ENCODE results near the gene ARL10. TPM values are rescaled to one million over a fixed set of nuclear protein-coding genes. Genes with fewer than 3 reads are reported as not detected.

Gene ARL10
- total RNA-seq, 3 donors from 2014 or later, result 2.1 to 12.2 (median 2.3) TPM

- Histone ChIP-seq H3K4me3 (no peak overlapping the region), H3K36me3 (ENCODE audit: low read depth) (no peaks in the 10 kb centered on the region), H3K9me3 (no peaks in the 10 kb centered on the region), H3K4me1 (ENCODE audit: low read depth) (peaks cover 14% of the 10 kb centered on the region)
- ATAC-seq (no peak), DNase-seq (peak in 1 of 3 donors; percentile 9)
- intact Hi-C loops (cut with DNase I, micrococcal nuclease), result no loop called here
- TF ChIP-seq CTCF (IDR thresholded peaks at IDR 0.05), result no peak
These were observed 26.7 kb downstream of the ARL10 start for GRCh38 chr5:176391999-176392398.

GRCh38 chr5:176392526-176392925 is 27.2 kb downstream of the ARL10 start:
- DNase-seq (peak in 2 of 3 donors; percentile 31 to 41), ATAC-seq (no peak)
- H3K36me3 ChIP-seq (ENCODE audit: low read depth), result no peaks in the 10 kb centered on the region
- peaks cover 9% of the 10 kb centered on the region for H3K4me1 ChIP-seq (ENCODE audit: low read depth)
- intact Hi-C loops (cut with DNase I, micrococcal nuclease), result no loop called here
- no peak for TF ChIP-seq CTCF (IDR thresholded peaks at IDR 0.05)
- H3K4me3 ChIP-seq, result no peak overlapping the region
- H3K9me3 ChIP-seq, result no peaks in the 10 kb centered on the region

GRCh38 chr5:176394096-176394495 is 28.8 kb downstream of the ARL10 start:
- intact Hi-C loops (cut with DNase I, micrococcal nuclease), result no loop called here
- Histone ChIP-seq H3K4me3 (no peak overlapping the region), H3K4me1 (ENCODE audit: low read depth) (peaks cover 5% of the 10 kb centered on the region), H3K36me3 (ENCODE audit: low read depth) (no peaks in the 10 kb centered on the region), H3K9me3 (no peaks in the 10 kb centered on the region)
- TF ChIP-seq CTCF (IDR thresholded peaks at IDR 0.05), result no peak
- ATAC-seq (no peak), DNase-seq (no peak)

GRCh38 chr5:176394881-176395675 is 29.8 kb downstream of the ARL10 start:
- TF ChIP-seq CTCF (IDR thresholded peaks at IDR 0.05), result no peak
- no peak for ATAC-seq
- H3K4me1 ChIP-seq (ENCODE audit: low read depth), result no peaks in the 10 kb centered on the region
- H3K36me3 ChIP-seq (ENCODE audit: low read depth), result no peaks in the 10 kb centered on the region
- intact Hi-C loops (cut with DNase I, micrococcal nuclease), result no loop called here
- no peak overlapping the region for H3K4me3 ChIP-seq
- DNase-seq, result no peak
- no peaks in the 10 kb centered on the region for H3K9me3 ChIP-seq

GRCh38 chr5:176396330-176396729 is 31.0 kb downstream of the ARL10 start:
- Histone ChIP-seq H3K9me3 (no peaks in the 10 kb centered on the region), H3K4me1 (ENCODE audit: low read depth) (peaks cover 8% of the 10 kb centered on the region), H3K4me3 (no peak overlapping the region), H3K36me3 (ENCODE audit: low read depth) (no peaks in the 10 kb centered on the region)
- no peak for TF ChIP-seq CTCF (IDR thresholded peaks at IDR 0.05)
- no peak for DNase-seq
- intact Hi-C loops (cut with DNase I, micrococcal nuclease), result no loop called here
- no peak for ATAC-seq

Data from mucosa of descending colon (tissue), 3 donors.